DND-41 (cell line): ENCODE results near the gene DUSP7.

Source experiments
- EZH2 ChIP-seq: IDR thresholded peaks from 3 replicates; pipeline ENCODE4 v1.6.1; 2012; ENCODE audit warnings: borderline replicate concordance, low read depth, mild to moderate bottlenecking, moderate library complexity, low read length, inconsistent platforms; ENCODE audit not compliant: severe bottlenecking
- TF ChIP-seq, protein P1 (sequence below): IDR thresholded peaks from 2 replicates; pipeline ENCODE4 v1.5.1; 2012; ENCODE audit warnings: borderline replicate concordance, low read length, moderate library complexity, mild to moderate bottlenecking; ENCODE audit not compliant: poor library complexity, severe bottlenecking; ENCODE audit errors: extremely low read depth

DNA sequence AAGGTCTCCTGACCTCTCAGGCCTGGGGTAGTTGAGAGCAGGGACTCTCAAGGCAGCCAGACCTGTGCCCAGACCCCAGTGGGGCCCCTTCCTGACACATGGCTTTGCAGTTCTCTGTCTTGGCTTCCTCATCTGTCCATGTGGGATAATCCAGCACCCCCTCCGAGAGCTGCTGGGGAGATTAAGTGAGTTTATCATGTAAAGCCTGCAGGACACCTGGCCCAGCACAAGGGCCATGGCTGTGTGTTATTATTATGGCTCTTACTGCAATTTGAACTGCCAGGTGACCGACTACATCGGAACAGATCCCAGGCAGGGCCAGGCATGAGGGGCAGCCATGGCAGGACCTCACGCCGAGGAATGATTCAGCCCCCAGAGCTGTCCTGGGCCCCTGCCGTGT is 12.6 kb downstream of the DUSP7 start:
- TF ChIP-seq, protein P1, sequence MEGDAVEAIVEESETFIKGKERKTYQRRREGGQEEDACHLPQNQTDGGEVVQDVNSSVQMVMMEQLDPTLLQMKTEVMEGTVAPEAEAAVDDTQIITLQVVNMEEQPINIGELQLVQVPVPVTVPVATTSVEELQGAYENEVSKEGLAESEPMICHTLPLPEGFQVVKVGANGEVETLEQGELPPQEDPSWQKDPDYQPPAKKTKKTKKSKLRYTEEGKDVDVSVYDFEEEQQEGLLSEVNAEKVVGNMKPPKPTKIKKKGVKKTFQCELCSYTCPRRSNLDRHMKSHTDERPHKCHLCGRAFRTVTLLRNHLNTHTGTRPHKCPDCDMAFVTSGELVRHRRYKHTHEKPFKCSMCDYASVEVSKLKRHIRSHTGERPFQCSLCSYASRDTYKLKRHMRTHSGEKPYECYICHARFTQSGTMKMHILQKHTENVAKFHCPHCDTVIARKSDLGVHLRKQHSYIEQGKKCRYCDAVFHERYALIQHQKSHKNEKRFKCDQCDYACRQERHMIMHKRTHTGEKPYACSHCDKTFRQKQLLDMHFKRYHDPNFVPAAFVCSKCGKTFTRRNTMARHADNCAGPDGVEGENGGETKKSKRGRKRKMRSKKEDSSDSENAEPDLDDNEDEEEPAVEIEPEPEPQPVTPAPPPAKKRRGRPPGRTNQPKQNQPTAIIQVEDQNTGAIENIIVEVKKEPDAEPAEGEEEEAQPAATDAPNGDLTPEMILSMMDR, result no peak
- TF ChIP-seq EZH2, result no peak
